ENCODE data around the gene DDX49.

DNA sequence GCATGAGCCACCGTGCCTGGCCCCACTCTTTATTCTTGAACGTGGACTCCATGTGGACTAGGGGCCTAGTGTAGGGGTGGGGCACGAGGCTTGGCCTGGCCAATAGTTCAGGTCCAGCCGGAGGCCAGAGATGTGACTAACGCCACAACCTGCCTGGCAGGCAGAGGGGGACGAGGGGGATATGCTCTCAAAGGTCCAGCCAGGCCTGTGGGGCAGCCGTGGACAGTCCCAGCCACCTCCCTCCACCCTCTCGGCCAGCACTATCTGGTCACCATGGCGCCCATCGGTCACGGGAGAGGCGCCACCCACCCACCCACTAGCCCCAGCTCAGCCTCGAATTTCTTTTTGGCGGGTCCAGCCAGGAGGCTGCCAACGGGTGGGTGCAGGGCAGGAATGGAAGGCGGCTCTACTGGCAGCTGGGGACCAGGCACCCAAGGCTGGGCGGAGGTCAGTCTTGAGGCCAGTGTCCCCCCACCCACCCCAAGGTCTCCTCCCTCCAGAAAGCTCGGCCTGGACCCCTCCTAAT, 21.4 kb upstream of the DDX49 start:
- TF ChIP-seq, protein P1, sequence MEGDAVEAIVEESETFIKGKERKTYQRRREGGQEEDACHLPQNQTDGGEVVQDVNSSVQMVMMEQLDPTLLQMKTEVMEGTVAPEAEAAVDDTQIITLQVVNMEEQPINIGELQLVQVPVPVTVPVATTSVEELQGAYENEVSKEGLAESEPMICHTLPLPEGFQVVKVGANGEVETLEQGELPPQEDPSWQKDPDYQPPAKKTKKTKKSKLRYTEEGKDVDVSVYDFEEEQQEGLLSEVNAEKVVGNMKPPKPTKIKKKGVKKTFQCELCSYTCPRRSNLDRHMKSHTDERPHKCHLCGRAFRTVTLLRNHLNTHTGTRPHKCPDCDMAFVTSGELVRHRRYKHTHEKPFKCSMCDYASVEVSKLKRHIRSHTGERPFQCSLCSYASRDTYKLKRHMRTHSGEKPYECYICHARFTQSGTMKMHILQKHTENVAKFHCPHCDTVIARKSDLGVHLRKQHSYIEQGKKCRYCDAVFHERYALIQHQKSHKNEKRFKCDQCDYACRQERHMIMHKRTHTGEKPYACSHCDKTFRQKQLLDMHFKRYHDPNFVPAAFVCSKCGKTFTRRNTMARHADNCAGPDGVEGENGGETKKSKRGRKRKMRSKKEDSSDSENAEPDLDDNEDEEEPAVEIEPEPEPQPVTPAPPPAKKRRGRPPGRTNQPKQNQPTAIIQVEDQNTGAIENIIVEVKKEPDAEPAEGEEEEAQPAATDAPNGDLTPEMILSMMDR (IDR thresholded peaks at IDR 0.05 in 8 of 11, conservative IDR thresholded peaks at IDR 0.05 in 3 of 11) = no peak
- peak in 1 of 3 donors; percentile 3 for TF ChIP-seq POLR2AphosphoS5 (IDR thresholded peaks at IDR 0.05)
- no peak for TF ChIP-seq POLR2A (IDR thresholded peaks at IDR 0.05)
